Measurements from ENCODE around the gene STEAP3.

Gene STEAP3

GRCh38 chr2:119223521-119224390 is at the start of gene STEAP3:
Gene STEAP3 (plus strand): TSS chr2:119223834. CDS start chr2:119231013, 7,179 bp downstream.
- DNase-seq, result no peak

- DNase-seq, result peak; percentile 25 to 53
Measured at GRCh38 chr2:119174216-119174992, 49.2 kb upstream of the STEAP3 start.

- no peak for DNase-seq
Measured at GRCh38 chr2:119174993-119175347, 48.7 kb upstream of the STEAP3 start.

- no peak for DNase-seq
Measured at GRCh38 chr2:119175517-119175916, 48.1 kb upstream of the STEAP3 start.

GRCh38 chr2:119177171-119177837 is 46.3 kb upstream of the STEAP3 start:
- no peak for DNase-seq

- DNase-seq, result no peak
Measured at GRCh38 chr2:119177838-119178190, 45.8 kb upstream of the STEAP3 start.

- DNase-seq, result no peak
Measured at GRCh38 chr2:119178776-119179175, 44.9 kb upstream of the STEAP3 start.

- no peak for DNase-seq
Measured at GRCh38 chr2:119179202-119179601, 44.4 kb upstream of the STEAP3 start.

- no peak for DNase-seq
Measured at GRCh38 chr2:119179991-119180390, 43.6 kb upstream of the STEAP3 start.

- no peak for DNase-seq
Measured at GRCh38 chr2:119180892-119181291, 42.7 kb upstream of the STEAP3 start.

- no peak for DNase-seq
Measured at GRCh38 chr2:119181391-119181790, 42.2 kb upstream of the STEAP3 start.

- DNase-seq, result no peak
Measured at GRCh38 chr2:119181791-119182445, 41.7 kb upstream of the STEAP3 start.

- DNase-seq, result no peak
Measured at GRCh38 chr2:119184512-119184911, 39.1 kb upstream of the STEAP3 start.

GRCh38 chr2:119190321-119191111 is 33.1 kb upstream of the STEAP3 start:
- DNase-seq, result no peak

GRCh38 chr2:119192893-119193292 is 30.7 kb upstream of the STEAP3 start:
- no peak for DNase-seq

- DNase-seq, result no peak
Measured at GRCh38 chr2:119195001-119195400, 28.6 kb upstream of the STEAP3 start.

GRCh38 chr2:119195887-119196286 is 27.7 kb upstream of the STEAP3 start:
- DNase-seq, result no peak

- DNase-seq, result no peak
Measured at GRCh38 chr2:119196301-119197125, 27.1 kb upstream of the STEAP3 start.

GRCh38 chr2:119197126-119197405 is 26.6 kb upstream of the STEAP3 start:
- DNase-seq, result no peak

GRCh38 chr2:119197529-119198239 is 25.9 kb upstream of the STEAP3 start:
- no peak for DNase-seq

Measured in stimulated activated CD4-positive, alpha-beta T cell treated with anti-CD3 and anti-CD28 coated beads, Interleukin-4, amount 100 ng/mL, for 4 hours (primary cell).